Ovary (tissue), 3 donors: ENCODE measurements around the gene SYNM.

Experiments
- POLR2A ChIP-seq: fragments of 450-650 bp; IDR thresholded peaks from one replicate; pipeline ENCODE4 v1.6.1; 2017; ENCODE audit warnings: antibody characterized with exemption, mild to moderate bottlenecking, moderate library complexity
- TF ChIP-seq, protein P1 (sequence below), 3 donors: fragments of 450-650 bp in 2 of 3; fragments of 200-600 bp in 1 of 3; IDR thresholded peaks; one replicate each; pipeline versions ENCODE4 v1.5.1 to v1.8.0; 2016 to 2022; ENCODE audit warnings: antibody characterized with exemption in 3 of 3, mild to moderate bottlenecking in 1 of 3
- donor health status: DM: no; HTN: no; CAD: no.

- TF ChIP-seq POLR2A = no peak
- TF ChIP-seq, protein P1, sequence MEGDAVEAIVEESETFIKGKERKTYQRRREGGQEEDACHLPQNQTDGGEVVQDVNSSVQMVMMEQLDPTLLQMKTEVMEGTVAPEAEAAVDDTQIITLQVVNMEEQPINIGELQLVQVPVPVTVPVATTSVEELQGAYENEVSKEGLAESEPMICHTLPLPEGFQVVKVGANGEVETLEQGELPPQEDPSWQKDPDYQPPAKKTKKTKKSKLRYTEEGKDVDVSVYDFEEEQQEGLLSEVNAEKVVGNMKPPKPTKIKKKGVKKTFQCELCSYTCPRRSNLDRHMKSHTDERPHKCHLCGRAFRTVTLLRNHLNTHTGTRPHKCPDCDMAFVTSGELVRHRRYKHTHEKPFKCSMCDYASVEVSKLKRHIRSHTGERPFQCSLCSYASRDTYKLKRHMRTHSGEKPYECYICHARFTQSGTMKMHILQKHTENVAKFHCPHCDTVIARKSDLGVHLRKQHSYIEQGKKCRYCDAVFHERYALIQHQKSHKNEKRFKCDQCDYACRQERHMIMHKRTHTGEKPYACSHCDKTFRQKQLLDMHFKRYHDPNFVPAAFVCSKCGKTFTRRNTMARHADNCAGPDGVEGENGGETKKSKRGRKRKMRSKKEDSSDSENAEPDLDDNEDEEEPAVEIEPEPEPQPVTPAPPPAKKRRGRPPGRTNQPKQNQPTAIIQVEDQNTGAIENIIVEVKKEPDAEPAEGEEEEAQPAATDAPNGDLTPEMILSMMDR (IDR thresholded peaks at IDR 0.05) = no peak
Measured at GRCh38 chr15:99108993-99109392, 4.1 kb downstream of the SYNM start.
